ENCODE data around the gene DNAJC7.
A peak's percentile ranks its signal among the peaks of the same experiment; 100 is the strongest.

DNA sequence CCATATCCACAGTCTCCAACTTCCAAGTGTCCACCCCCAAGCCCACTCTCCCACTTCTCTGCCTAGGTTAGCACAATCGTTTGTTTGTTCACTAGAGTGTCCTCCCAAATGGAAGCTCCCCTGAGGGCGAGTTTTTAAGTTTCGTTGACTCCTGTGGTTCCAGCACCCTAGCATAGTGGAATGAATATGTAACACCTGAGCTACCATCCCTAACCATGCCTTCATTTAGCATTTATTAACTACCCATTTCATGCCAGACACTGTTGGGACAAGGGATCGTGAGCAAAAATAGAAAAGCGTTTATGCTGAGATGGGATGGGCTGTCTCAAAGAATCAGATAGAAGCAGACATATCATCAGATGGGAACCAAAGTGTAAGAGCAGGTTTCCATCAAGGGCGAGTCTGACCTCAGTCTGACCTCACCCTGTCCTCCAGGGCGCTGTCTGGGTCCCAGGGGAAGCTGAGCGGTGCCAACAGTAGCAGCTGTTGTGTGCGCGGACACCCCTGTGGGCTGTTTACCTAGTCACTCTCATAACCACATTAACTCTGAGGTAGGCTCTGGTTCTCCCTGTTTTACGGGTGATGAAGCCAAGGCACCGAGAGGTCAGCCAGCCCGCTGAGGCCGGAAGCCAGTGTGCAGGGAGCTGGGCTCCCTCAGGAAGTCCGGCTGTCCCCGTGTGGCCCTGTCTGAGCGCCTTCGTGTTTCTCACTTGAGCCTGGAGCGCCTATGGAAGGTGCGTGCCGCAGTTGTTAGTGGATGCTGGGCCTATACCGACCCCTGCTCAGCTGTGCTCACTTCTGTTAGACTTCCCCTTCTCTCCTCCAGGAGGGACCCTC lies 44.5 kb downstream of the DNAJC7 start:
- no peak for TF ChIP-seq SNAI2 (CRISPR knock-in tag; IDR thresholded peaks at IDR 0.05)
- TF ChIP-seq RARB (CRISPR knock-in tag; IDR thresholded peaks at IDR 0.05): no peak
- TF ChIP-seq, protein P1, sequence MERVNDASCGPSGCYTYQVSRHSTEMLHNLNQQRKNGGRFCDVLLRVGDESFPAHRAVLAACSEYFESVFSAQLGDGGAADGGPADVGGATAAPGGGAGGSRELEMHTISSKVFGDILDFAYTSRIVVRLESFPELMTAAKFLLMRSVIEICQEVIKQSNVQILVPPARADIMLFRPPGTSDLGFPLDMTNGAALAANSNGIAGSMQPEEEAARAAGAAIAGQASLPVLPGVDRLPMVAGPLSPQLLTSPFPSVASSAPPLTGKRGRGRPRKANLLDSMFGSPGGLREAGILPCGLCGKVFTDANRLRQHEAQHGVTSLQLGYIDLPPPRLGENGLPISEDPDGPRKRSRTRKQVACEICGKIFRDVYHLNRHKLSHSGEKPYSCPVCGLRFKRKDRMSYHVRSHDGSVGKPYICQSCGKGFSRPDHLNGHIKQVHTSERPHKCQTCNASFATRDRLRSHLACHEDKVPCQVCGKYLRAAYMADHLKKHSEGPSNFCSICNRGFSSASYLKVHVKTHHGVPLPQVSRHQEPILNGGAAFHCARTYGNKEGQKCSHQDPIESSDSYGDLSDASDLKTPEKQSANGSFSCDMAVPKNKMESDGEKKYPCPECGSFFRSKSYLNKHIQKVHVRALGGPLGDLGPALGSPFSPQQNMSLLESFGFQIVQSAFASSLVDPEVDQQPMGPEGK (CRISPR knock-in tag; IDR thresholded peaks at IDR 0.05; ENCODE audit: borderline replicate concordance): no peak
- TF ChIP-seq ZNF70 (CRISPR knock-in tag; IDR thresholded peaks at IDR 0.05): no peak
- TF ChIP-seq TCF4 (CRISPR knock-in tag; IDR thresholded peaks at IDR 0.05; ENCODE audit: borderline replicate concordance): peak; percentile 74; the same call in 1 of the 2 replicates
- TF ChIP-seq, protein P2, sequence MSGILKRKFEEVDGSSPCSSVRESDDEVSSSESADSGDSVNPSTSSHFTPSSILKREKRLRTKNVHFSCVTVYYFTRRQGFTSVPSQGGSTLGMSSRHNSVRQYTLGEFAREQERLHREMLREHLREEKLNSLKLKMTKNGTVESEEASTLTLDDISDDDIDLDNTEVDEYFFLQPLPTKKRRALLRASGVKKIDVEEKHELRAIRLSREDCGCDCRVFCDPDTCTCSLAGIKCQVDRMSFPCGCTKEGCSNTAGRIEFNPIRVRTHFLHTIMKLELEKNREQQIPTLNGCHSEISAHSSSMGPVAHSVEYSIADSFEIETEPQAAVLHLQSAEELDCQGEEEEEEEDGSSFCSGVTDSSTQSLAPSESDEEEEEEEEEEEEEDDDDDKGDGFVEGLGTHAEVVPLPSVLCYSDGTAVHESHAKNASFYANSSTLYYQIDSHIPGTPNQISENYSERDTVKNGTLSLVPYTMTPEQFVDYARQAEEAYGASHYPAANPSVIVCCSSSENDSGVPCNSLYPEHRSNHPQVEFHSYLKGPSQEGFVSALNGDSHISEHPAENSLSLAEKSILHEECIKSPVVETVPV (CRISPR knock-in tag; IDR thresholded peaks at IDR 0.05): 0 out of 2 replicates have a peak, but pooled peaks have one; percentile 35
- TF ChIP-seq ZFP3 (CRISPR knock-in tag; IDR thresholded peaks at IDR 0.05): no peak; the same call in 1 of the 2 replicates

All from SK-N-SH treated with all-trans-retinoic acid at 6 μM for 48 hours (cell line).